HG02981 (cell line): ENCODE data around the gene CDK11A.
"Not testable (repeated sequence)": the region's sequence is repeated elsewhere in the genome, so short reads cannot be mapped to it uniquely, and the experiment has no call there.

Experiments used
- ATAC-seq: cut with Tn5 transposase; IDR thresholded peaks from one replicate; pipeline ENCODE4 v1.9.1; 2021; ENCODE audit warnings: mild to moderate bottlenecking, moderate library complexity; ENCODE audit not compliant: unreplicated experiment

Gene CDK11A

DNA sequence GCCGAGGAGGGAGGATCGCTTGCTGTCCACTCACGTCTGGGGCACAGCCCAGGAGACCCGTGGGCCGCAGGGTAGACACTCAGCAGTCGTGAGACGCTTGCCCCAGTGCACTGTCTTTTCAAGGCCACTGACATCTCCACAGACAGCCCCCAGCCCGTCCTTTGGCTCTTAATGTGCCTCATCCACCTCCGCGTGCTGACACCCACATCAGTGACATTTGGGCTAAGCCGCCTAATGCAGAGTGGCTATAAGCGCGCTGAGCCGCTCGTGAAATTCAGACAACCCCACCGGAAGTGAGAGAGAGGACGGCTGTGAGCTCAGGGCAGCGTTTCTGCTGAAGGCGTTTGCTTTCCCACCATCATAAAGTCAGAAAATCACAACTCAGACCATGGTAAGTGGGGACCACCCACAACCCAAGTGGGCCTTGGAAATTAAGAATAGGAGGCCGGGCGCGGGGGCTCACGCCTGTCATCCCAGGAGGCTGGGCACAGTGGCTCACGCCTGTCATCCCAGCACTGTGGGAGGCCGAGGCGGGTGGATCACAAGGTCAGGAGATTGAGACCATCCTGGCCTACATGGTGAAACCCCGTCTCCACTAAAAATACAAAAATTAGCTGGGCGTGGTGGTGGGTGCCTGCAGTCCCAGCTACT is 40.0 kb downstream of the CDK11A start:
- no peak for ATAC-seq

- ATAC-seq, result no peak
These were observed 40.9 kb downstream of the CDK11A start for GRCh38 chr1:1683104-1683905.

DNA sequence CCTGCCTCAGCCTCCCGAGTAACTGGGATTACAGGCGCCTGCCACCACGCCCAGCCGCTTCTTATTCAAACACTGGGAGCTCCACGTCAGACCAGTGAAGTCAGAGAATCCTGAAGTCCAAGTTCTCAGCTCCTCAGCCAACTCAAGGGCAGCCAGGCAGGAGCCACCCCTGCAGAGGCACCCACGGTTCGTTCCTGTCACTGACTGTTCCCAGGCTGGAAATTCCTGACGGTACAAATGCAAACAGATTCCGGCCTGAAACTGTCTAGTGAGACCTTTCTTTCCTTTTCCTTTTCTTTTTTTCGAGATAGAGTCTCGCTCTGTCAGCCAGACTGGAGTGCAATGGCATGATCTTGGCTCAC is 43.3 kb downstream of the CDK11A start:
- ATAC-seq, result no peak

DNA sequence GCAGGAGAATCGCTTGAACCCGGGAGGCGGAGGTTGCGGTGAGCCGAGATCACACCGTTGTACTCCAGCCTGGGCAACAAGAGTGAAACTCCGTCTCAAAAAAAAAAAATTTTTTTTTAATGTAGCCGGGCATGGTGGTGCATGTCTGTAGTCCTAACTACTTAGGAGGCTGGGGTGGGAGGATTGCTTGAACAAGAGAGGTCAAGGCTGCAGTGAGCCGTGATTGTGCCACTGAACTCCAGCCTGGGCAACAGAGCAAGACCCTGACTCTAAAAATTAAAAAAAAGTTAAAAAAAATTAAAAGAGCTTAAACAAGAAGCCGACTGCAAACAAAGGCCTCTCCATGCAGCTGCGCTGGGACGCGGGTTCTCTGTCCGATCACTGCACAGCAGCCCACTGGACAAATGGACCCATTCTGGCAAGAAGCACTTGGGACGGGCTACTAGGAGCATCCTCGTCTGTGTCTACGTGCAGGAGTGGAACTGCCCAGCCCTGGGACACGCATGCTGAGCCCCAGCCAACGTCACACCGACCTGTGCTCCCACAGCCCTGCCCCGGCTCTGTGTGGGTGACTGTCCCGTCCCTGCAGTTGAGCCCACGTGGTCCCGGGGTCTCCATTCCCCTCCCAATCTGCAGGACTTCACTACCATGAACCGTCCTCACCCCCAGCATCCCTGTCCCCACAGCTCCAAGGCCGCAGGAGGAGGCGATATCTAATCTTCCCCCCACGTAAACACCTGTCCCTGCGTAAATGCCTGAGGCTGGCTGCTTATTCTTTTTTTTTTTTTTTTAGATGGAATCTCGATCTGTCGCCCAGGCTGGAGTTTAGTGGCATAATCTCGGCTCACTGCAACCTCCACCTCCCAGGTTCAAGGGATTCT is 43.9 kb downstream of the CDK11A start:
- no peak for ATAC-seq

DNA sequence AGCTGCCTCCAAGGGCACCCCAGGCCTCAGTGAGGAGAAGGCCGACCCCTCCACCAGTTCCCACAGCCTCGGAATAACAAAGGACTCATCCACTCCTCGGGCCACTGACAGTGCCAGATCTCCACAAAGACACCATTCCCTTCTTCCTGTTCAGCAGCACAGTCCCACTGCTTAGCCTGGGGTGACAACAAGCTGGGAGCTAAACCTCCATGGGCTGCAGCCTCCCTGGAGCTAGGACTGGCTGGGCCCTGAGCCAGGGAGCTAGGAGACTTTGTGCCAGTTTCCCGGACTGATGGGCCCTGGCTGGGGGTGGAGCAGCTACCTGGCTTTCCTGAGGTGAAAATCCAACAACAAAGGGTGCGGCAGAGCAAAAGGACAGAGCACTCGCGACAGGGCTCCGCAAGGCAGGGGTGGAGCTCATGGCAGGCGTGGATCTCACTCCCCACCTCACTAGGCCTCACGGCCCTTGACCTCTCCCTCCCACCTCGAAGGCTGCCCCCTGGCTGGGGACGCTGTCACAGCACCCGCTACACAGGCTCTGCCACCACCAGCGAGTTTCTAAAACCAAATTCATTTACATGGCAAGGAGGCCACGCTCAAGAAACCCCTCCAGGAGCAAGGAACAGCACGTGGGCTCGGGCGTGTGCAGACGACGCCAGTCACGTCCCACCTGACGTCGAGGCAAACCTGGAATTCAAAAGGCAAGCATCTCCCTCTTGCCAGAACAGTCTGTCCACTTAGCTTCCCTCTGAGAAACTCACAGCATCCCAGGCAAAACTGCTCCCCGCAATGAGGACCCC is 45.4 kb downstream of the CDK11A start:
- ATAC-seq, result no peak

- peak; percentile 63 for ATAC-seq
These were observed 46.2 kb downstream of the CDK11A start for GRCh38 chr1:1677718-1678580.

- ATAC-seq, result not testable (repeated sequence)
These were observed 48.1 kb downstream of the CDK11A start for GRCh38 chr1:1676087-1676486.

GRCh38 chr1:1675218-1675617 is 48.9 kb downstream of the CDK11A start:
- ATAC-seq, result not testable (repeated sequence)

- ATAC-seq, result not testable (repeated sequence)
These were observed 49.4 kb downstream of the CDK11A start for GRCh38 chr1:1674806-1675205.

- no peak for ATAC-seq
These were observed 51.8 kb downstream of the CDK11A start for GRCh38 chr1:1672181-1672965.

GRCh38 chr1:1671365-1672119 is 52.6 kb downstream of the CDK11A start:
- ATAC-seq, result no peak

GRCh38 chr1:1670866-1671265 is 53.3 kb downstream of the CDK11A start:
- no peak for ATAC-seq

DNA sequence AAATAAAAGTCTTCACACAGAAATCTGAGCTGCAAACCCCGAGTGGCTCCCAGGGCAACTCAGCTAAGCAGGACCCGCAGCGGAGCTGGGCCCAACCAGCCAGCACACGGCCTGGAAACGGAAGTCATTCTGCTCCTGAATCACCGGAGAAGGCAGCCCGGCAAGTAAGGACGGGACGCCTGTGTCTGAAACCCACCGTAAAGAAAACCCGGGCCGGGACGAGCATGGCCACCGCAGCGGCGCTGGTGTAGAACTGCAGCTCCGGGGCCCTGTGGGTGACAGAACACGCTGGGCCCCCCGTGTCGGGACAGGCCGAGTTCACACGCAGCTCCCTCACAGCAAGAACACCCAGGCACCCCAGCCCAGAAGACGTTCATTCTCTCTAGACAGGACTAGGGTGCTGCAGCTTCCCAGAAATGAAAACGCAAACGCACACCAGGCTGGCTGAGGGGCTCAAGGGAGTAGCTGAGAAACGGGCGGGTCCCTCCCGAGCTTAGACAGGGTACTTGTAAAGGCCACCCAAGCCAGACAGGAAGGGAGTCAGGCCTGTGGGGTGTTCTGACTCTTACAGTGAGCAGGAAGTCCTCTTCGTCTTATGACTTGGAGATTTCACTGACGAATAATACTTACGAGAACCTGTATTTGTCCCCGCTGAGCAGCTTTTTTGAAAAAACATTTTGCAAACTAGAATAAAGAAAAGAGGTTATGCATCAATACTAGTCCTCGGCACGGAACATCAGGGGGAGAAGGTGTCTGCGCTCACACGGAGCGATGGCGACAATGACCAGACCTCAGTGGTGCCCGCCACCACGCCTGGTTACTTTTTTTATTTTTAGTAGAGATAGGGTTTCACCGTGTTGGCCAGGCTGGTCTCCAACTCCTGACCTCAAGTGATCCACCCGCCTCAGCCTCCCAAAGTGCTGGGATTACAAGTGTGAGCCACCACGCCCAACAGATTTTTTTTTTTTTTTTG is 54.4 kb downstream of the CDK11A start:
- no peak for ATAC-seq

DNA sequence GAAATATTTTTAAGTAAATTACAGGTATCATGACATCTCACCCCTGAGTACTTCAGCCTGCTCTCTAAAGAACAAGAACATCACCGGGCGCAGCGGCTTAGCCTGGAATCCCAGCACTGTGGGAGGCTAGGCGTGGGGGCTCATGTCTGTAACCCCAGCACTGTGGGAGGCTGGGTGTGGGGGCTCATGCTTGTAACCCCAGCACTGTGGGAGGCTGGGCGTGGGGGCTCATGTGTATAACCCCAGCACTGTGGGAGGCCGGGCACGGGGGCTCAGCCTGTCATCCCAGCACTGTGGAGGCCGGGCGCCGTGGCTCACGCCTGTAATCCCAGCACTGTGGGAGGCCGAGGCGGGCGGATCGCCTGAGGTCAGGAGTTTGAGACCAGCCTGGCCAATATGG is 57.6 kb downstream of the CDK11A start:
- ATAC-seq, result no peak

GRCh38 chr1:1665815-1666251 is 58.3 kb downstream of the CDK11A start:
- ATAC-seq, result no peak

GRCh38 chr1:1664941-1665814 is 59.0 kb downstream of the CDK11A start:
- ATAC-seq, result no peak
